Endothelial cell (in vitro differentiated cells): ENCODE results near the gene SIGLEC7. TPM values are rescaled to one million over a fixed set of nuclear protein-coding genes. Genes with fewer than 3 reads are reported as not detected.

Experiments used
- DNase-seq: peaks from one replicate; pipeline ENCODE4 v3.0.0; 2021; ENCODE audit warnings: low spot score
- H3K27ac Mint-ChIP-seq: one replicate; pipeline ENCODE4 v1.8.0; 2021; ENCODE audit warnings: mixed read lengths, inconsistent platforms; ENCODE audit not compliant: unreplicated experiment
- H3K27me3 Mint-ChIP-seq: one replicate; pipeline ENCODE4 v1.8.0; 2021; ENCODE audit warnings: mild to moderate bottlenecking, moderate library complexity, mixed read lengths, inconsistent platforms; ENCODE audit not compliant: unreplicated experiment
- H3K36me3 Mint-ChIP-seq: one replicate; pipeline ENCODE4 v1.8.0; 2021; ENCODE audit warnings: mild to moderate bottlenecking, low read depth, mixed read lengths, inconsistent platforms; ENCODE audit not compliant: unreplicated experiment
- H3K4me1 Mint-ChIP-seq: one replicate; pipeline ENCODE4 v1.8.0; 2021; ENCODE audit warnings: mild to moderate bottlenecking, mixed read lengths, inconsistent platforms; ENCODE audit not compliant: unreplicated experiment
- H3K4me3 Mint-ChIP-seq: one replicate; pipeline ENCODE4 v1.8.0; 2021; ENCODE audit warnings: mild to moderate bottlenecking, mixed read lengths, inconsistent platforms; ENCODE audit not compliant: unreplicated experiment
- H3K9me3 Mint-ChIP-seq: one replicate; pipeline ENCODE4 v1.8.0; 2021; ENCODE audit warnings: mixed read lengths, inconsistent platforms; ENCODE audit not compliant: unreplicated experiment
- CTCF ChIP-seq: fragments of 200-600 bp; sonication (generic); IDR thresholded peaks from one replicate; pipeline ENCODE4 v1.5.0; 2021; ENCODE audit warnings: antibody characterized with exemption; ENCODE audit not compliant: unreplicated experiment
- total RNA-seq: library from RNA; stranded (reverse); fragmentation: NEBNext Ultra II Directional; extraction: Animal tissue kit (Norgen Biotek cat#: 25700); gene quantifications from one replicate; pipeline ENCODE4 v1.2.1, GENCODE V29; 2021; ENCODE audit not compliant: unreplicated experiment

Gene SIGLEC7
- total RNA-seq, 1 donor from 2014 or later, result not detected

GRCh38 chr19:51124216-51124615 lies 17.9 kb upstream of the SIGLEC7 start:
- no peak for DNase-seq
- H3K4me1 Mint-ChIP-seq, result peaks cover 49% of the 10 kb centered on the region
- H3K9me3 Mint-ChIP-seq, result no peaks in the 10 kb centered on the region
- peaks cover 16% of the 10 kb centered on the region for H3K27me3 Mint-ChIP-seq
- no peak overlapping the region for H3K4me3 Mint-ChIP-seq
- no peak for TF ChIP-seq CTCF
- no peak overlapping the region for H3K27ac Mint-ChIP-seq
- no peaks in the 10 kb centered on the region for H3K36me3 Mint-ChIP-seq

- no peak within 1 kb of the TSS for H3K4me3 Mint-ChIP-seq
- peaks cover 47% of the 10 kb centered on the region for H3K4me1 Mint-ChIP-seq
- H3K27me3 Mint-ChIP-seq, result peaks cover 16% of the 10 kb centered on the region
- H3K36me3 Mint-ChIP-seq, result no peaks in the 10 kb centered on the region
- no peak for DNase-seq
- H3K9me3 Mint-ChIP-seq, result no peaks in the 10 kb centered on the region
- H3K27ac Mint-ChIP-seq, result no peak within 1 kb of the TSS
- no peak for TF ChIP-seq CTCF
Observed at GRCh38 chr19:51124729-51125128, 17.4 kb upstream of the SIGLEC7 start, which contains the start of gene SIGLEC9. SIGLEC9 (plus strand) TSS chr19:51124906; CDS start chr19:51124975, 69 bp downstream.

- Mint-ChIP-seq H3K4me1 (peaks cover 46% of the 10 kb centered on the region), H3K9me3 (no peaks in the 10 kb centered on the region), H3K4me3 (no peak overlapping the region), H3K36me3 (no peaks in the 10 kb centered on the region), H3K27me3 (peaks cover 11% of the 10 kb centered on the region), H3K27ac (no peak overlapping the region)
- no peak for DNase-seq
- no peak for TF ChIP-seq CTCF
Observed at GRCh38 chr19:51125421-51126075, 16.6 kb upstream of the SIGLEC7 start.

GRCh38 chr19:51127032-51127431 lies 15.1 kb upstream of the SIGLEC7 start:
- no peak for TF ChIP-seq CTCF
- DNase-seq, result no peak
- H3K4me1 Mint-ChIP-seq, result peaks cover 52% of the 10 kb centered on the region
- peak overlapping the region; percentile 30 for H3K27ac Mint-ChIP-seq
- H3K4me3 Mint-ChIP-seq, result no peak overlapping the region
- peaks cover 8% of the 10 kb centered on the region for H3K27me3 Mint-ChIP-seq
- no peaks in the 10 kb centered on the region for H3K9me3 Mint-ChIP-seq
- H3K36me3 Mint-ChIP-seq, result no peaks in the 10 kb centered on the region

GRCh38 chr19:51127755-51128154 lies 14.3 kb upstream of the SIGLEC7 start:
- Mint-ChIP-seq H3K4me3 (no peak overlapping the region), H3K27me3 (peaks cover 7% of the 10 kb centered on the region), H3K4me1 (peaks cover 56% of the 10 kb centered on the region), H3K36me3 (no peaks in the 10 kb centered on the region), H3K27ac (peak overlapping the region; percentile 82), H3K9me3 (no peaks in the 10 kb centered on the region)
- no peak for TF ChIP-seq CTCF
- DNase-seq, result no peak
